GM12878 (cell line): ENCODE data around the gene HNRNPLL. TPM values are rescaled to one million over a fixed set of nuclear protein-coding genes. Genes with fewer than 3 reads are reported as not detected.

Experiments used
- ATAC-seq: fragments of 200-7000 bp; cut with Tn5 transposase; 3 replicates; pipeline ENCODE4 v1.9.1; 2020; ENCODE audit warnings: mild to moderate bottlenecking, moderate library complexity
- BruUV-seq: library from RNA; stranded (reverse); fragments of 400-500 nt; replicated peaks from 2 replicates; lab custom pipeline; 2021; lab: Mats Ljungman, UMichigan
- CTCF ChIA-PET: fragments of 300-600 bp; sonication (Branson Sonifier 250); formaldehyde crosslinking; extraction: SDS; loops from one replicate; lab custom pipeline; 2021; ENCODE audit warnings: inconsistent platforms; lab: Yijun Ruan, JAX
- POLR2A ChIA-PET: fragments of 350-600 bp; formaldehyde crosslinking; extraction: SDS; loops from one replicate; lab custom pipeline; 2021; ENCODE audit warnings: inconsistent platforms; lab: Charles Lee
- RAD21 ChIA-PET: fragments of 300-600 bp; sonication (Branson Sonifier 250); formaldehyde crosslinking; loops from one replicate; lab custom pipeline; 2023; ENCODE audit warnings: antibody characterized with exemption; ENCODE audit not compliant: unreplicated experiment; lab: Charles Lee
- SMC1A ChIA-PET: fragments of 300-600 bp; sonication (Branson Sonifier 250); formaldehyde crosslinking; loops from one replicate; lab custom pipeline; 2023; ENCODE audit not compliant: unreplicated experiment, uncharacterized antibody; lab: Charles Lee
- DNase-seq: peaks from one replicate; pipeline ENCODE4 v3.0.0-alpha.2; 2011; ENCODE audit warnings: low read depth, low spot score
- FAIRE-seq: peaks from 3 replicates; lab custom pipeline; 2011; peaks lifted over from hg19 to GRCh38; lab: Jason Lieb, UNC
- H2AFZ ChIP-seq: 2 replicates; pipeline ENCODE4 v1.6.0; 2011; ENCODE audit warnings: low read depth, low read length, control low read depth; ENCODE audit not compliant: control insufficient read depth
- H3K27ac ChIP-seq: 2 replicates; pipeline ENCODE4 v1.5.1; 2011; ENCODE audit warnings: control low read depth; ENCODE audit not compliant: control insufficient read depth, insufficient read depth
- H3K27me3 ChIP-seq, 2 experiments: replicated peaks in 1 of 2; 2 replicates each; pipeline versions ENCODE4 v1.6.0 to v1.6.1; 2011; ENCODE audit warnings: low read length in 1 of 2; ENCODE audit not compliant: control insufficient read depth in 2 of 2, insufficient read depth in 2 of 2
- H3K36me3 ChIP-seq, 2 experiments: 2 replicates each; pipeline ENCODE4 v1.5.1; 2011; ENCODE audit warnings: low read length in 1 of 2; ENCODE audit not compliant: control insufficient read depth in 2 of 2, insufficient read depth in 2 of 2
- H3K4me1 ChIP-seq: 2 replicates; pipeline ENCODE4 v1.6.1; 2011; ENCODE audit warnings: mild to moderate bottlenecking, low read length, moderate library complexity, mixed read lengths; ENCODE audit not compliant: control insufficient read depth, insufficient read depth
- H3K4me2 ChIP-seq: 2 replicates; pipeline ENCODE4 v1.6.0; 2011; ENCODE audit warnings: control low read depth; ENCODE audit not compliant: control insufficient read depth, insufficient read depth
- H3K4me3 ChIP-seq: fragments of 200-600 bp; sonication (generic); 2 replicates; pipeline ENCODE4 v1.5.1; 2016
- H3K79me2 ChIP-seq: 2 replicates; pipeline ENCODE4 v1.6.0; 2011; ENCODE audit warnings: low read length; ENCODE audit not compliant: control insufficient read depth, insufficient read depth
- H3K9ac ChIP-seq: 2 replicates; pipeline ENCODE4 v1.8.0; 2011; ENCODE audit warnings: low read length, control low read depth, mixed read lengths; ENCODE audit not compliant: control insufficient read depth, insufficient read depth
- H3K9me3 ChIP-seq: replicated peaks from 3 replicates; pipeline ENCODE4 v1.5.1; 2011; ENCODE audit warnings: mild to moderate bottlenecking, low read length; ENCODE audit not compliant: control insufficient read depth, insufficient read depth
- H4K20me1 ChIP-seq: 2 replicates; pipeline ENCODE4 v1.6.0; 2011; ENCODE audit not compliant: control insufficient read depth, insufficient read depth
- HDAC6 ChIP-seq: fragments of 200-600 bp; sonication (generic); IDR thresholded peaks from one replicate; pipeline ENCODE4 v1.8.0; 2017; ENCODE audit warnings: antibody characterized with exemption; ENCODE audit not compliant: unreplicated experiment
- KAT2A ChIP-seq: conservative IDR thresholded peaks from 2 replicates; pipeline ENCODE4 v1.6.1; 2011; ENCODE audit warnings: low read depth, low read length; ENCODE audit not compliant: control insufficient read depth
- PAX5 ChIP-seq: IDR thresholded peaks from 2 replicates; pipeline ENCODE4 v1.6.1; 2011; ENCODE audit warnings: low read depth, low read length, borderline replicate concordance
- ZBTB11 ChIP-seq: fragments of 450-650 bp; formaldehyde crosslinking; IDR thresholded peaks from 2 replicates; pipeline ENCODE4 v1.5.0; 2022; ENCODE audit warnings: mild to moderate bottlenecking, missing genetic modification characterization
- in situ Hi-C: fragments of 300-500 bp; cut with MboI; formaldehyde crosslinking; loops from 9 replicates; pipeline ENCODE4 v1.14.3; 2018; ENCODE audit warnings: mixed read lengths
- intact Hi-C: fragments of 100-400 bp; cut with micrococcal nuclease; formaldehyde crosslinking; loops from one replicate; pipeline ENCODE4 v1.14.2; 2022; ENCODE audit not compliant: unreplicated experiment
- polyA plus RNA-seq, 11 experiments: library from polyadenylated mRNA; depleted of rRNA in 4 of 11; unstranded in 6 of 11; stranded (reverse) in 5 of 11; fragments of >200 nt; fragmentation: Nextera tagmentation in 4 of 11; fragmentation: Illumina TruSeq in 1 of 11; extraction: Ambion mirVana in 4 of 11; extraction: Trizol in 1 of 11; gene quantifications; 1 replicate in 1 of 11; 2 replicates in 10 of 11; pipeline versions ENCODE4 v1.2.1 to v1.2.3, GENCODE V29; 2011 to 2016; ENCODE audit warnings: inconsistent platforms in 2 of 11, missing spikeins in 2 of 11, low read depth in 1 of 11
- total RNA-seq, 4 experiments: library from RNA; depleted of rRNA in 3 of 4; stranded (reverse); fragments of >200 nt in 3 of 4; fragmentation: Illumina TruSeq in 1 of 4; extraction: Trizol in 1 of 4; gene quantifications; 2 replicates each; pipeline versions ENCODE4 v1.2.1 to v1.2.3, GENCODE V29; 2013 to 2021
- TF ChIP-seq, protein P1 (sequence below): fragments of 450-650 bp; IDR thresholded peaks from 2 replicates; pipeline ENCODE4 v1.6.1; 2016; ENCODE audit warnings: mild to moderate bottlenecking
- TF ChIP-seq, protein P2 (sequence below): IDR thresholded peaks from 2 replicates; pipeline ENCODE4 v1.6.1; 2011; ENCODE audit warnings: borderline replicate concordance, low read depth, mild to moderate bottlenecking, moderate library complexity, mixed read lengths, low read length; ENCODE audit not compliant: insufficient read depth; ENCODE audit errors: extremely low read length
- TF ChIP-seq, protein P3 (sequence below): IDR thresholded peaks from 2 replicates; pipeline ENCODE4 v1.6.1; 2012; ENCODE audit warnings: low read length, inconsistent platforms

Gene HNRNPLL
- total and polyA plus RNA-seq, 10 of the 15 experiments (the other 5 are each of a cell fraction or from before 2014, with no cell fraction given) = 0.98 to 27.1 (median 2.9) TPM

- POLR2A ChIA-PET = interaction anchor here (1.7 to 2.8 kb wide), 2 partner anchors 8 to 9 kb away, joined by 5 to 9 read pairs; no protein-coding TSS in a partner anchor
- no peak overlapping the region for H3K4me2 ChIP-seq
- H3K9me3 ChIP-seq = peaks cover 1% of the 10 kb centered on the region; the same call in 2 of the 3 replicates
- peaks cover 0 to 3% of the 10 kb centered on the region in 2 experiments; a peak in 1 of 4 replicates for H3K27me3 ChIP-seq
- H3K27ac ChIP-seq = no peak overlapping the region
- RAD21 ChIA-PET = interaction anchor here (1.1 to 1.9 kb wide), 3 partner anchors 9 to 32 kb away, joined by 3 to 12 read pairs (median 6); no protein-coding TSS in a partner anchor
- CTCF ChIA-PET = interaction anchor here (1.1 kb wide), 1 partner anchor 36 kb away, joined by 3 read pairs; no protein-coding TSS in a partner anchor
- H3K4me1 ChIP-seq = peaks cover 9% of the 10 kb centered on the region; the same call in 1 of the 2 replicates
- H4K20me1 ChIP-seq = no peaks in the 10 kb centered on the region
- SMC1A ChIA-PET = interaction anchor here (1.4 to 2.4 kb wide), 3 partner anchors 10 to 33 kb away, joined by 5 to 10 read pairs (median 6); no protein-coding TSS in a partner anchor
- no peaks in the 10 kb centered on the region for H3K79me2 ChIP-seq
- no peak overlapping the region for H2AFZ ChIP-seq
- FAIRE-seq = no peak
- no peak overlapping the region for H3K4me3 ChIP-seq
- TF ChIP-seq KAT2A = no peak
- TF ChIP-seq, protein P1, sequence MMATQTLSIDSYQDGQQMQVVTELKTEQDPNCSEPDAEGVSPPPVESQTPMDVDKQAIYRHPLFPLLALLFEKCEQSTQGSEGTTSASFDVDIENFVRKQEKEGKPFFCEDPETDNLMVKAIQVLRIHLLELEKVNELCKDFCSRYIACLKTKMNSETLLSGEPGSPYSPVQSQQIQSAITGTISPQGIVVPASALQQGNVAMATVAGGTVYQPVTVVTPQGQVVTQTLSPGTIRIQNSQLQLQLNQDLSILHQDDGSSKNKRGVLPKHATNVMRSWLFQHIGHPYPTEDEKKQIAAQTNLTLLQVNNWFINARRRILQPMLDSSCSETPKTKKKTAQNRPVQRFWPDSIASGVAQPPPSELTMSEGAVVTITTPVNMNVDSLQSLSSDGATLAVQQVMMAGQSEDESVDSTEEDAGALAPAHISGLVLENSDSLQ = no peak
- TF ChIP-seq, protein P2, sequence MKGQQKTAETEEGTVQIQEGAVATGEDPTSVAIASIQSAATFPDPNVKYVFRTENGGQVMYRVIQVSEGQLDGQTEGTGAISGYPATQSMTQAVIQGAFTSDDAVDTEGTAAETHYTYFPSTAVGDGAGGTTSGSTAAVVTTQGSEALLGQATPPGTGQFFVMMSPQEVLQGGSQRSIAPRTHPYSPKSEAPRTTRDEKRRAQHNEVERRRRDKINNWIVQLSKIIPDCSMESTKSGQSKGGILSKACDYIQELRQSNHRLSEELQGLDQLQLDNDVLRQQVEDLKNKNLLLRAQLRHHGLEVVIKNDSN = no peak
- TF ChIP-seq ZBTB11 (CRISPR knock-in tag) = no peak
- no peak for TF ChIP-seq PAX5
- TF ChIP-seq HDAC6 = no peak
- TF ChIP-seq, protein P3, sequence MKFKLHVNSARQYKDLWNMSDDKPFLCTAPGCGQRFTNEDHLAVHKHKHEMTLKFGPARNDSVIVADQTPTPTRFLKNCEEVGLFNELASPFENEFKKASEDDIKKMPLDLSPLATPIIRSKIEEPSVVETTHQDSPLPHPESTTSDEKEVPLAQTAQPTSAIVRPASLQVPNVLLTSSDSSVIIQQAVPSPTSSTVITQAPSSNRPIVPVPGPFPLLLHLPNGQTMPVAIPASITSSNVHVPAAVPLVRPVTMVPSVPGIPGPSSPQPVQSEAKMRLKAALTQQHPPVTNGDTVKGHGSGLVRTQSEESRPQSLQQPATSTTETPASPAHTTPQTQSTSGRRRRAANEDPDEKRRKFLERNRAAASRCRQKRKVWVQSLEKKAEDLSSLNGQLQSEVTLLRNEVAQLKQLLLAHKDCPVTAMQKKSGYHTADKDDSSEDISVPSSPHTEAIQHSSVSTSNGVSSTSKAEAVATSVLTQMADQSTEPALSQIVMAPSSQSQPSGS = no peak
- TF ChIP-seq, all 136 proteins: peak for 0
- intact Hi-C loops (no loop called here), in situ Hi-C loops (no loop called here)
- ATAC-seq (no peak), DNase-seq (no peak)
- Histone ChIP-seq H3K9ac (no peak overlapping the region), H3K36me3 (no peaks in the 10 kb centered on the region)
- BruUV-seq = no TSS peak
Observed at GRCh38 chr2:38621018-38621417, 18.3 kb upstream of the HNRNPLL start.
